Islet precursor cell (in vitro differentiated cells): ENCODE data around the gene TYW1.
"Not testable (repeated sequence)": the region's sequence is repeated elsewhere in the genome, so short reads cannot be mapped to it uniquely, and the experiment has no call there.

Source experiments
- DNase-seq: peaks from one replicate; pipeline ENCODE4 v3.0.0-alpha.2; 2018

TYW1 gene

DNA sequence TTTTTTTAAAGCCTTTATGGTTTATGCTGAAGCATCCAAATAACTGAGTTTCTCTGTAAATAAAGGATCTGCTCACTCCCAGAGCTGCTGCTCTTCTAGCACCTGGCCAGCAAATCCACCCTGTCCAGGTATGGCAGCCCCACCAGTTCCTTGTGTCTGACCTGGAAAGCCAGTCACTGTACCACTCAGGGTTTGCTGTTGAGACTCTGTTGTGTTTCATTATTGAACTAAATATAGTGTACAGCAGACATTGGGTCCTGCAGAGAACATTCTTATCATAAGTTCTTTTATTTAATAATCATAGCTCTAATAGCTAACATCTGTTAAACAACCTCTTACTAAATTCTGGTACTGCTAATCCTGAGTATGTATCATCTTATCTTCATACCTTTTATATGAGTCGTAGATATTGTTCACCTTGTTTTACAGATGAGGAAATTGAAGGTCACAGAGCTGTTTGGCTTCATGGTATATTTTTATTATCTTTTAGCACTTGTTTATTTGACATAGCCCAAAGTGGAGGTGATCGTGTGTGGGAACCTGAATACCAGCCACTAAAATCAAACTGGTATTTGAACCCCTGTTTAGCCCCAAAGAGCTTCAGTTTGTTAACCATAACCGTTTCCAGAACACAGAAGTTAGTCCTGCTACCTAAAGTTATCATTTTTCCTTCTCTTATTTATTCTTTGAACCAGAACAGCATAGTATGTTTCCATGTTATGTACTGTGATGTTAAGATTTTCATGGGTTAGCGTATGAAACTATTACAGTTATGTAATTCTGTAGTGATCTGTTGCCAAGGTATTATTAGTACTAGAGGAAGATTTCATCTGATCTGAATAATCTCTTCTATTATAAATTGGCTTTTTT, 139.2 kb downstream of the TYW1 start:
- DNase-seq, result not testable (repeated sequence)

DNA sequence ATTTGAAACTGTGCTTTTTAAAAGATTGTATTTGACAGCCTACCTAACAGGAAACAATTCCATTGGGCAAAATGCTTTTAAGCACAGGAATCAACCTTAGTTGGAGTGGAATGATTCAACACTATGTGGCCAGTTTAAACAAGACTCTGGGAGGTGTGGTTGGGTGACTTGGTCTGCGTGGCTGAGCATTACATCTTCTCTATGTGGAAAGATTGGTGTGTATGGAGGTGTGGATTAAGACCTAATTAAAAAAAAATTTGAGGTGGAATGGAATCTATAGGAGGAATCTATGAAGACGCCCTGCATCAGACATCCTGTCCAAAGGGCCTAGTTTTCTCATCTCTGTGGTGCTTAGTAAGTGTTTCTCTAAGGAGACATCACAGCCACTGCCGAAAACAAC, 140.9 kb downstream of the TYW1 start:
- DNase-seq, result not testable (repeated sequence)

DNA sequence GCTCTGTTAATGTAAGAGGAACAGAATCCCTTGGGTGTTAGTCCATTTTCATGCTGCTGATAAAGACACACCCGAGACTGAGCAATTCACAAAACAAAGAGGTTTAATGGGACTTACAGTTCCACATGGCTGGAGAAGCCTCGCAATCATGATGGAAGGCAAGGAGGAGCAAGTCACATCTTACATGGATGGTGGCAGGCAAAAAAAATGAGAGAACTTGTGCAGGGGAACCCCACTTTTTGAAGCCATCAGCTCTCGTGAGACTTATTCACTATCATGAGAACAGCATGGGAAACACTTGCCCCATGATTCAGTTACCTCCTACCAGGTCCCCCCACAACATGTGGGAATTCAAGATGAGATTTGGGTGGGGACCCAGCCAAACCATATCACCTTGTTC, 143.2 kb downstream of the TYW1 start:
- not testable (repeated sequence) for DNase-seq

DNA sequence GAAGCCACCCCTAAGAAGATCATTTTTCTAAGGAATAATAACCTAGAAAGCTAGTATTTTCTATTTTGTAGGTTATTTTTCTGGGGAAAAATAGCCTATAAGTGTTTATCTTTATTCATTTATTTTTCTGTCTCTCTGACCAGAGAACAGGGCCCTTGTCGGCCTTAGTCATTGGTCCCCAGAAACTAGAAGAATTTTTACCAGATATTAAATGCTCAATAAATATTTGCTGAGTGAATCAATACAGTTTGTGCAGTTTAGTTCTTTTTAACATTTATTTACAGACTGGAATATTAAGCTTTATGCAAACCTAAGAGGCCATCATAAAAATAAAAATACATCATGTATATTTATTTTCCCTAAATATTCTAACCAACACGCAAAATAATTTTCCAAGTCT, 144.4 kb downstream of the TYW1 start:
- not testable (repeated sequence) for DNase-seq

DNA sequence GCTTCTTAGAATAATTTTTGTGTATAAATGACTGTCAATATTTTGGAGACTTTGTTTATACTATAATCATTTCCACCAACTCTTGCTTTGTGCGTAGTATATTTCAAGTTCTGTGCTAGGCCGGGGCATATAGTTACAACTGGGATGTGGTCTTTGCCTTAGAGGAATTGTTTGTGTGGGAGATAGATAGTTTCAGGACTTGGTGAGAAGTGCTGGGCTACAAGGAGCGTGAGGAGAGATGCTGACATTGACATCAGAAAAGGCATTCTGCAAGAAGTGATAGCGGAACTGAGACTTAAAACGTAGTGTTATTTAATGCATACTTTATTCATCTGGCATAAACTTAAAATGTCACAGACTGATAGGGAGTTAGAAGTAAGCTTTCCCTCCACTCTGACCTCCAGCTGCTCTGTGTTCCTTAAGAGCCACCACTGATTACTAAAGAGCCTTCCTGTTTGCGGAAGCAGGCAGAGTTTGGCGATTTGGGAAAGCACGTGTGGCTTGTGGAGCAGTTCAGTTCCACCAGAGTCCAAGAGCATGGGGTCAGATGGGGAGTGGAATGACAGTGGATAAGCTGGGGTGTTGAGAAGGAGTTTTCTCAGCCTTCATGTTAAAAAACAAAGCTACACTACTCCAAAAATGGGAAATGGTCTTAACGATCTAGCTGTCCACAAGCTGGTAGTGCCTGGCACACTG, 146.6 kb downstream of the TYW1 start:
- not testable (repeated sequence) for DNase-seq

DNA sequence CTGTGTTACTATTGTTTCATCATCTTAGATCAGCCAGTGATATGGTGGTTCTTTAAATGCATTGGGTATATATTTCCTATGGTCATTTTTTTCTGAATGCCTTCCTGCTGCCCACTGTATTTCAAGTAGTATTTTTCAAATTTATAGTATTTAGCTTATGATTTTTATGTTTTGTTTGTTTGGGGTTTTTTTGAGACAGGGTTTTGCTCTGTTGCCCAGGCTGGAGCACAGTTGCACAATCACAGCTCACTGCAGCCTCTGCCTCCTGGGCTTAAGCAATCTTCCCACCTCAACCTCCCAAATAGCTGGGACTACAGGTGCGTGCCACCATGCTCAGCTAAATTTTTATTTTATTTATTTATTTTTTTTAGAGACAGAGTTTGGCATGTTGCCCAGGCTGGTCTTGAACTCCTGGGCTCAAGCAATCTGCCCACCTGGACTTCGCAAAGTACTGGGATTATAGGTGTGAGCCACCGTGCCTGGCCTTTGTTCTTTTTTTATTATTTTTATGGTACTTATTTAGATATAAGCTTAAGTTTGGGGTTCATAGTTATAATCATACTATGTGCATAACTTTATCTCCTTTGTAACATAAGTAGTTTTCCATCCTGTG, 149.1 kb downstream of the TYW1 start:
- DNase-seq, result not testable (repeated sequence)

DNA sequence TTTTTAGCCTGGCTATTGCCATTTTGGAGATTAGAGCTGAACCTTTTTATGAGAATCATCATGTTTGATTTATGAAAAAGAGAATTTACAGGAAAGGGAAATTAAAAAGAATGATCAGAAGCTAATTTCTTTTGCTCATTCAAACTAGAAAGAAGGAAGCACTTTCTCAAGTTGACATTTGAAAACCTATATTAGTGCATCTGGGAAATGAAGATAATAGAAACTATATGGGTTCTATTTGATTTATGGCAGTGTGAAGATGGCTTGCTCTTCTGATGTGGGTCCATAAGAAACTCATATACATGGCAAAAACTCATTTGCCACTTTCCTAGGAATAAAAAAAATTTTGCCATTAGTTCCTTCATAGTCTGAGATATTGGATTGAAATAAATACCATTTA, 152.5 kb downstream of the TYW1 start:
- DNase-seq, result not testable (repeated sequence)

DNA sequence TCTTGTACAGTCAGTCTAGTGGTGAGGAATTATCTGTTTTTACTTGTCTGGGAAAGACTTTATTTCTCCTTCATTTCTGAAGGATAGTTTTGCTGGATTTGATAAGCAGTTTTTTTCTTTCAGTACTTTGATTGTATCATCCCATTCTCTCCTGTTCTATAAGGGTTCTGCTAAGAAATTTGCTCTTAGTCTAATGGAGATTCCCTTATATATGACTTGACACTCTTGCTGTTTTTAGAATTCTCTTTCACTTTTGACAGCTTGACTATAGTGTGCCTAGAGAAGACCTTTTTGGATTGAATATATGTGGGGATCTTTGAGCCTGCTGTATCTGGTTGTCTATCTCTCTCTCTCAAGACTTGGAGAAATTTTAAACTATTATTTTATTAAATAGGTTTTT, 157.7 kb downstream of the TYW1 start:
- DNase-seq, result not testable (repeated sequence)

DNA sequence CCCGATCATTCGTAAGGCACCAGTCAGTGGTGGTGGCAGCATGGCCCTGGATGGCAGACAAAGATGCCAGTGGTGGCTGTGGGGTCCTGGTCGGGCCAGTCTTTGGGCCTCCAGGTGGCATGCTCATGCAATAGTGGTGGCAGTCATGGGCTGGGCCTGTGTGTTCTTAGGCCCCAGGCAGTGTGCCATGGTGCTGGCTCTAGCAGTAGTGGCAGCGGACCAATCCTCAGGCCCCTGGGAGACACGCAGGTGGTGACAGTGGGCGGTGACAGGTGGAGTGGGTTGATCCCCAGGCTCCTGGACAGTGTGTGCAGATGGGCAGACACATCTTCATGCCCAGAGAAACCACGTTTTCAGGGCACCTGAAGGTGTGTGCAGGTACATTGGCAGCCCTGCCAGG, 159.4 kb downstream of the TYW1 start:
- DNase-seq, result not testable (repeated sequence)

DNA sequence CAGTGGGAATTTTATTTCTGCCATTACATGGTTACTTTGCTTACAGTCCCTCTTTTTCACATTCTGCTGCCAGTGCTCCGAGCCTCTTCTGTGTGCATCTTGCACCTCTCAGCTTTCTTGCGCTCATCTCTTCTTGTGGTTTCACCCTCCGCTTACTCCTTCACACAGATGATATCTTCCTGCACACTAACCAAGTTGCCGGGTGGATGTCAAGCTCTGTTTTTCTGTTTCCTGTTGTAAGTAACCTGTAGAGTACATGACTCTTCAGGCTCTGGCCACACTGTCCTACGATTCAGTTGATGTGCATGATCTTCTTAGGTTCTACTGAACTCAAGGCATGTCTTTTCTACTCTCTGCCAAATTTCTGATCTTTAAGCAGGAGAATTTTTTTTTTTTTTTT, 166.7 kb downstream of the TYW1 start:
- DNase-seq, result not testable (repeated sequence)

DNA sequence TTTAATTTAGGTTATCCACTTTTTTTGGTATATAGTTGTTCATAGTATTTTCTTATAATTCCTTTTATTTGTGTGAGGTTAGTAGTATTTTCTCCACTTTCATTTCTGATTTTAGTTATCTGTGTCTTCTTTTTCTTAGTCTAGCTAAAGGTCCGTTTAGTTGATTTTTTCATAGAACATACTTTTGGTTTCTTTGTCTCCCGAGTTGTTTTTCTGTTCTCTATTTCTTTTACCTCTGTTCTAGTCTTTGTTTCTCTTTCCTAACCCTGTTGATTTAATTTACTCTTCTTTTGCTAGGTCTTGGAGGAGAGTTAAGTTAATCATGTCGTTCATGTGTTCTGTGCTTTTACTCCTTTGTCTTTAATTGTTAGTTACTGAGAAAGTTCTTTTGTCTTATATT, 174.5 kb downstream of the TYW1 start:
- DNase-seq, result not testable (repeated sequence)

DNA sequence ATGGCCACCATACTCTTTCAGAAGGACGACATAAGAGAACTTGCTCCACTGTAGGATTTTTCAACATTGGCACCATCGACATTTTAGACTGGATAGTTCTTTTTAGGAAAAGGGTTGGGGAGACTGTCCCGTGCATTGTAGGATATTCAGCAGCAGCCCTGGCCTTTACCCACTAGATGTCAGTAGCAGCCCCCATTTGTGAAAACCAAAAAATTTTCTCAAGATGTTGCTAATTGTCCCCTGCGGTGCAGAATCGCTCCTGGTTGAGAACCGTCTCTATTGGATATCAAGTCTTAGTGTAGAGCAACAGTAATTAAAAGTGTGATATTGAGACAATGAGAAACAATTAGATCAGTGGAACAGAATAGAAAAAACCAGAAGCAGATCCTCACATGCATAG, 180.1 kb downstream of the TYW1 start:
- DNase-seq, result not testable (repeated sequence)

DNA sequence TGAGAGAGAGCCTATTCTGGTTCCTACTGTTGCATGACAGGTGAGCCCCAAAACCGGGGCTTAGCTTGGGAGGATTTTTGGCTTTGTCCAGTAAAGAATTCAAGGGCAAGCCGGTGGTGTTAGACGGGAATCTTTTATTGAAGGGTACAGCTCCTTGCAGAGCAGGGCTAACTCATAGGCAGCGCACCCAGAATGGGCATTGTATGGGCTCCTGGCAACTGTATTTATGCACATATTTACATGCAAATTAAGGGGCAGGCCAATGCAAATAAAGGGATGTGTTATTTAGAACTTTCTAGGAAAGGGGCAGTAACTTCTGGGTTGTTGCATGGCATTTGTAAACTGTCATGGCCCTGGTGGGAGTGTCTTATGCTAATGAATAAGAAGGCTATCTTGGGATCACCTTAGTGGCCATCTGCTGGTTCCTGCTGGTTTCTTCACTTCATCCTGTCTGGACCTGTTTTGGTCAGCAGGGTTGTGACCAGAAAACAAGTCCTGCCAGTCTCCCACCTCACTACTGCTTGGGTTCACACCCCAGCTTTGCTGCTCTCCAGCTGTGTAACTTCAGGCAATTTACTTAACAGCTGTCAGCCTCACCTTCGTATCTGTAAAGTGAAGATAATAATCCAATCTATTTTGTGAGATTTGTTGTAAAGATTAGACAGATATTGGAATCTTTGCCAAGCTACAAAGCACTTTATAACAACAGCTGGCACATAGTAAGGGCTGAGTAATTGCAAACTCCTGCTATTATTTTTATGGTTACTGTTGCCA, 182.5 kb downstream of the TYW1 start:
- DNase-seq, result not testable (repeated sequence)

DNA sequence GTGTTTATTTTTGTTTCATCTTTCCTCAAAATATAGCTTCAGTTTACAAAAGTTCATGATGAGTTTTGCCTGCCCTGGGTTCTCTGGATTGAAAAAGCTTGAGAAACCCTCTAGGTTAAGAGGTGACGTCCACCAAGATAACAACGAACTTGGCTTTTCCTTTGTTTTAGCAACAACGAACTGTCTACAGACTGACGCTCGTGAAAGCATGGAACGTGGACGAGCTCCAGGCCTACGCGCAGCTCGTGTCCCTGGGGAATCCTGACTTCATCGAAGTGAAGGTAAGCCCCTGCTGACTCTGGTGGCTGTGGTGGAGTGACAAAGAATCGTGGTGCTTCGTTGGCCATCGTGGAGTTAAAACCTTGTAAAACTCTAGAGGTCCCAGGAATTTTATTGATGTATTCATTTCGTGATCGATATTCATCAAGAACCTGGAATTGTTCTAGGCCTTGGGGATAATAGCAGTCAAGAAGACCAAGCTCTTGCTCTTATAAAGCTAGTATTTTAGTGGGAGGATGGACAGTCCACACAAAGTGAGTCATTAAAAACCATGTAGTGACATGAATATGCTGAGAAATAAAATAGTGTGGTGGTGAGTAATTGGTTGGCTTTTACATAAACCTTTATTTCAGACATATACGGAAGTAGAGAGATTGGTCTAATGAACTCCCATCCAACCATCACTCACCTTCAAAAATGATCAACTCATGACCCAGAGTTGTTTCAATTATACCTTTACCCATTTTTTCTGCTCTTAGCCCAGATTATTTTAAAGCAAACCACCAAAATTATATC, 186.5 kb downstream of the TYW1 start:
- not testable (repeated sequence) for DNase-seq

DNA sequence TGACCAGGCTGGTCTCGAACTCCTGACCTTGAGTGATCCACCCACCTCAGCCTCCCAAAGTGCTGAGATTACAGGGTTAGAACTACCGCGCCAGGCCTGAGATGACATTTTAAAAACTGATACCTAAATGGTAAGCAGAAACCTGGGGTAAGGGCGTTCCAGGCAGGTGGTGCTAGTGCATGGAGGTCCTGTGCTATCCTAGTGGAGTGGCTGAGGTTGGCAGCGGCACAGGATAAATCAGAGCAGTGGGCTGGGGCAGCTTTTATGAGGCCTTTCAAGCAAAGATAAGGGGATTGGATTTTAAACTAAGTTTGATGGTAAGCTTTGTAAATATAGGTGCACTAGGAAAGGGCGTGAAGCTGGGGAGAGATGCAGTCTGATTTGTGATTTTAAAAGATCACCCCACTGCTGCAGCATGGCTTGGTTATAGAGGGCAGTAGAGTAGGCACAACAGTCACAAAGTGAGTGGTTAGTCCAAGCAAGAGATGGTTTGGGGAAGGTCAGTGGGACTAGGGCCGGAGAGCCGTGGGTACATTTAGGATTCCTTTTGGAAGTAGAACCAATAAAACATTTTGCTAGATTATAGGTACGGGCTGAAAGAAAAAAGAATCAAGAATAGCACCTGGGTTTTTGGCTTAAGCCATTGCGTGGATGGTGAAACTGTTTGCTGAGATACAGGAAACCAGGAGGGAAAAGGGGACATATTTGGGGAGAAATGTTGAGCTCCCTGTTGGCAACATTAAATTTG, 188.5 kb downstream of the TYW1 start:
- DNase-seq, result not testable (repeated sequence)

DNA sequence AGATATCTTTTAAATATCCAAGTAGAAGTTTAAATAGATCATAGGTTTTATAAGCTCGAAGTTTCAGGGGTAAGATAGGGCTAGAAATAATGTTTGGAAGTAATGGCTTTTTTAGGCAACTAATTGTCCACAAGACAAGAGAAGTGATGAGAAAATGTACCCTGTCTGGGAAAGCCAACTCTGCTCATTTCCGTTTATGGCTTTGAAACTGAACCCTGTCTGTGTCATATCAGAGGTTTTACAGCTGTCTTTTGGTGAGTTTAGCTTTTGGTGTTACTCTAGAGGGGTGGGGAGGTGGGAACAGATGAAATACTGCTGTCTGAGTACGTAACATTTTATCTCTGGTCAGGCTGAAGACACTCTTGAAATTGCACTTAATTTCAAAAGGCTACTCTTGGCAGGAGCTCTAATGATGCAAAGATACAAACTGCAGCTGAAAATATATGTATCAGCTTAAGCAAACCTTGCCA, 189.1 kb downstream of the TYW1 start:
- not testable (repeated sequence) for DNase-seq

DNA sequence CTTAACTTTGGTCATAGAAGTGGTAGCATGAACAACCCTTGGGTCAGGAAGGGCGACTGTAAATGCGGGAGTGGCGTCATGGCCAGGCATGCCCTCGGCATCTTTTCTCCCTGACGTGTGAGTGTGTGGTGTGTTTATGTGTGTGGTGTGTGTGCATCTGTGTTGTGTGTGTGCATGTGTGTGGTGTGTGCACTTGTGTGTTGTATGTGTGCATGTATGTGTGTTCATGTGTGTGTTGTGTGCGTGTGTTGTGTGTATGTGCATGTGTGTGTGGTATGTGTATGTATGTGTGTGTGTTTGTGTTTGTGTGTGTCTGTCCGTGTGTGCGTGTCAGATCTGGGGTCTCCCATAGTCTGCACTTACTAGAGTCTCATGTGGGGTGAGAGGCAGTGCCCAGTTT, 192.5 kb downstream of the TYW1 start:
- DNase-seq, result not testable (repeated sequence)

DNA sequence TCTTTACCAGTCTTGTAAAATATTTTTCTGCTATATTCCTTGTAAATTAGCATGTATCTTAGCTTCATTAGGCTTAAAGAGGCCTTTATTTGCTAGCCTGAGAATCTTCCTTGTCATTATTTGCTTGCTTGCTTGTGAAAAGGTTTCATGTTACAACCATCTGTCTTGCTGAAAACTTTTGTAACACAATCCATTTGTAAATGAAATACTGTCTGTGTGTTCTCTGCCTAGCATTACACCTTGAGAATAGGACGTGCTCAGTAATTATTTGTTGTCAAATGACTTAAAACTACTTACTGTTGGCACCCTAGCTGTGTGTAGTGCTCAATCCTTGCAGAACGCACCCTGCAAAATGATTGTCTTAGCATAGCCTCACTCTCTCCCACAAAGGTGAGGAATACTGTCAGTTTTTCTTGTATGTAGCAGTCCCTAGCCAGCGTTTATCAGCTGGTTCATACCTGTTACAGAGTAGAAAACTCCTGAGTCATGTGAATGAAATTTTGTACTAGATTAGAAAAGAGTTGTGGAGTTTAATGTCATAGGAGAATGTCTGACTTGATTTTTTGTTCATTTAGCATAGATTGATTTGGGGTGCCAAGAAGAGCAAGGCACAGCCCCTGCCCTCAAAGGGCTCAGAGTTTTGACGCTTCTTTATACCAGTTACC, 193.3 kb downstream of the TYW1 start:
- not testable (repeated sequence) for DNase-seq

DNA sequence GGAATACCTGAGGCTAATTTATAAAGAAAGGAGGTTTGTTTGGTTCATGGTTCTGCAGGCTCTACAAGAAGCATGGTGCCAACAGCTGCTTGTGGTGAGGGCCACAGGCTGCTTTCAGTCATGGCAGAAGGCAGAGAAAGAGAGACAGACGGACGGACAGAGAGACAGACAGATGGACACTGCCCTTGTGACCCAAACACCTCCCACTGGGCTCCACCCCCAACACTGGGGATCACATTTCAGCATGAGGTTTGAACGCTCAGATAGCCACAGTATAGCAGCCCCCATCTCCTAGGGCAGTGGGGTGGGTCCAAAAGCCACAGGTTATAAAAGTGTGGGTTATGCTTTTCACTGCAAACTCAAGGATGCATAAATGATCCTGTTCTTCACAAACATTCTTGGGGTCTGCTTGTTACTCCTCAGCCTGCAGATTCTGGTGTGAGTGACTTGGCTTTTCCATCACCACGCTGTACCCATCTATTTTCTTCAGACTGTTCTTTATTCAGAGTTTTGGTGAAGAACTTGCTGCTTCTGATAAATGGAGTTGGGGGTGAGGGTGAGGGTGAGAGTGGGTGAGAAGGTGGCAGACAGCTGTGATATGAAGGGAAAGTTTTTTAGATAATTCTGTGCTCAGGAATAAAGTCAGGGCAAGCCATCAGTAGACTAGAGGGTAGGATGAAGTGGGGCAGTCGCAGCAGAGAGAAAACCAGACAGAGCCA, 194.5 kb downstream of the TYW1 start:
- not testable (repeated sequence) for DNase-seq
